ENCODE measurements around the gene PGAM1.

The PGAM1 gene

DNA sequence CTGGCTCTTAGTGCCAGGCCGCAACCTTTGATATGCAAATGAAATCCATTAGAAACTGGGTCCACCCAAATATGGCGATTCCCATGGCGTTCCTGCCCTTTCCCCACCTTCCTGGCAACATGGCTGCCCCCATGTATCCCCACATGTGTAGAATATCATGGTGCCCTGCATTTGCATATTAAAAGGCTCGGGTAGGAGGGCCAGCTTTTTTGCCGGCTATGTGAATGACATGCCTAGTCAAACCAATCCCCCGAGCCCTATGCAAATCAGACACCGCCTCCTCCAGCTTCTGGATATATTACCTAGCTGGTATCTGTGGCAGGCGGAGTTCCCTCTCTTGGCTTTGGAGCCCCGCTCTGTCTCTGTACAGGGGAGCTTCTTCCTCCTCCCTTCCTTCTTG, 53.9 kb downstream of the PGAM1 start:
- TF ChIP-seq POLR2A (IDR thresholded peaks at IDR 0.05; ENCODE audit: low read length), result no peak
- TF ChIP-seq GATA1 (IDR thresholded peaks at IDR 0.05; ENCODE audit: low read depth, low read length), result no peak
- DNase-seq, result no peak

DNA sequence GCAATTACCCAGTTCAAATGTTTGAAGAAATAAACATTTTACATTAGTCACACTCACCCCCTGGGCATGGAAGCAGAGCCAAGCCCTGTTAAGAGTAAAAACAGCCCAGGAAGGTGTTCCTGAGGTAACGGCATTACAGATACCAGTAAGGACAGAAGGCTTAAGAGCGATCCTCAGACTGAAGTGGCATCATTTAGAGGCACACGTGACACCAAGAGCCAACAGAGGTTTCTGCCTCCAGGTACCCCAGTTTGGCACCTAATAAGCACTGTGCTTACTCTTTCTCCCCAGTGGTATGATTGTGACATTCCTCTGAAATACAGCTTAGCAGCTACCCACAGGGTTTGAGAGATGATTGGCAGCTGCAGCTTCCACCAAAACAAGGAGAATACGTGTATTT, 55.1 kb downstream of the PGAM1 start:
- TF ChIP-seq GATA1 (IDR thresholded peaks at IDR 0.05; ENCODE audit: low read depth, low read length) (no peak), POLR2A (IDR thresholded peaks at IDR 0.05; ENCODE audit: low read length) (no peak)
- no peak for DNase-seq

DNA sequence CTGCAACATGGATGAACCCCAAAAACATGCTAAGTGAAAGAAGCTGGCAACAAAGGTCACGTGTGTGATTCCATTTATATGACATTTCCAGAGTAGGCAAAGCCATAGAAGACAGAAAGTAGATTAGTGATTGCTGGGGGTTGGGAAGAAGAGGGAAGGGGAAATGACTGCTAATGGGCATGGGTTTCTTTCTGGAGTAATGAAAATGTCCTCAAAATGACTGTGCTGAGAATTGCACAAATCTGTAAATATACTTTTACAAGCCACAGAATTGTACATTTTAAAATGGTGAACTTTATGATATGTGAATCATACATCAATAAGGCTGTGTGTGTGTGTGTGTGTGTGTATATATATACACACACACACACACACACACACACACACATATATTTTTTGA, 56.4 kb downstream of the PGAM1 start:
- no peak for TF ChIP-seq POLR2A (IDR thresholded peaks at IDR 0.05; ENCODE audit: low read length)
- no peak for TF ChIP-seq GATA1 (IDR thresholded peaks at IDR 0.05; ENCODE audit: low read depth, low read length)
- DNase-seq, result no peak
